ENCODE results near the gene KCNRG. TPM values are rescaled to one million over a fixed set of nuclear protein-coding genes. Genes with fewer than 3 reads are reported as not detected.

The KCNRG gene
- total RNA-seq, 2 donors from 2014 or later, result 0.62 to 1.1 TPM

DNA sequence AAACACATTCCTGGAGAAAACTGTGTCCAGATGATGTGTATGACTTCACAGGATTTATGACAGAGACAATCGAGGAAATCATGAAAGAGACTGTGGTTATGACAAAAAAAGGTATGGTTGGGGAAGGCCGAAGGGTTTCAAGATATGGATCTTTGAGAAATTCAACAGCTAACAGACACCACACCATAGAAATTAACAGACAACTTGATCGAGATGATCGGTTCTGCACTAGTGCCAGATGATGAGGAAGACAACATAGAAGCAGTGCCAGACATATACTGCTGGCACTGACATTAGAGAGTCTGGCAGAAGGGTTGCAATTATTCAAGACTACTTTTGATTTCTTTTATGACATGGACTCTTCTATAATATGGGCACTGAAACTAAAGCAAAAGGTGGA is 37.2 kb downstream of the KCNRG start:
- Histone ChIP-seq H3K27ac (ENCODE audit: low read depth, low read length) (no peak overlapping the region), H3K9ac (ENCODE audit: extremely low read depth, low read length, poor library complexity, severe bottlenecking) (no peak overlapping the region), H3K27me3 (ENCODE audit: control insufficient read depth, insufficient read depth, low read length, poor library complexity, severe bottlenecking) (no peaks in the 10 kb centered on the region), H3K36me3 (ENCODE audit: control insufficient read depth, insufficient read depth, low read length) (peaks cover 28% of the 10 kb centered on the region), H3K9me3 (ENCODE audit: control insufficient read depth, low read length) (no peaks in the 10 kb centered on the region), H3K4me3 (ENCODE audit: low read length) (no peak overlapping the region), H3K4me1 (ENCODE audit: control insufficient read depth, insufficient read depth, low read length) (no peaks in the 10 kb centered on the region)
- Mint-ChIP-seq H3K4me1 (no peaks in the 10 kb centered on the region), H3K36me3 (ENCODE audit: low read depth) (peaks cover 6% of the 10 kb centered on the region), H3K9me3 (peaks cover 2% of the 10 kb centered on the region), H3K27me3 (ENCODE audit: insufficient read depth) (no peaks in the 10 kb centered on the region), H3K27ac (no peak overlapping the region), H3K4me3 (no peak overlapping the region)
- TF ChIP-seq, protein P1, sequence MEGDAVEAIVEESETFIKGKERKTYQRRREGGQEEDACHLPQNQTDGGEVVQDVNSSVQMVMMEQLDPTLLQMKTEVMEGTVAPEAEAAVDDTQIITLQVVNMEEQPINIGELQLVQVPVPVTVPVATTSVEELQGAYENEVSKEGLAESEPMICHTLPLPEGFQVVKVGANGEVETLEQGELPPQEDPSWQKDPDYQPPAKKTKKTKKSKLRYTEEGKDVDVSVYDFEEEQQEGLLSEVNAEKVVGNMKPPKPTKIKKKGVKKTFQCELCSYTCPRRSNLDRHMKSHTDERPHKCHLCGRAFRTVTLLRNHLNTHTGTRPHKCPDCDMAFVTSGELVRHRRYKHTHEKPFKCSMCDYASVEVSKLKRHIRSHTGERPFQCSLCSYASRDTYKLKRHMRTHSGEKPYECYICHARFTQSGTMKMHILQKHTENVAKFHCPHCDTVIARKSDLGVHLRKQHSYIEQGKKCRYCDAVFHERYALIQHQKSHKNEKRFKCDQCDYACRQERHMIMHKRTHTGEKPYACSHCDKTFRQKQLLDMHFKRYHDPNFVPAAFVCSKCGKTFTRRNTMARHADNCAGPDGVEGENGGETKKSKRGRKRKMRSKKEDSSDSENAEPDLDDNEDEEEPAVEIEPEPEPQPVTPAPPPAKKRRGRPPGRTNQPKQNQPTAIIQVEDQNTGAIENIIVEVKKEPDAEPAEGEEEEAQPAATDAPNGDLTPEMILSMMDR (conservative IDR thresholded peaks at IDR 0.05), result no peak
- 94 to 96% methylated on average over 2 to 4 of the region's 4 CpGs for WGBS, 2 experiments (ENCODE audit: insufficient coverage in 1 of 2, insufficient read length in 1 of 2)
- no peak for DNase-seq

DNA sequence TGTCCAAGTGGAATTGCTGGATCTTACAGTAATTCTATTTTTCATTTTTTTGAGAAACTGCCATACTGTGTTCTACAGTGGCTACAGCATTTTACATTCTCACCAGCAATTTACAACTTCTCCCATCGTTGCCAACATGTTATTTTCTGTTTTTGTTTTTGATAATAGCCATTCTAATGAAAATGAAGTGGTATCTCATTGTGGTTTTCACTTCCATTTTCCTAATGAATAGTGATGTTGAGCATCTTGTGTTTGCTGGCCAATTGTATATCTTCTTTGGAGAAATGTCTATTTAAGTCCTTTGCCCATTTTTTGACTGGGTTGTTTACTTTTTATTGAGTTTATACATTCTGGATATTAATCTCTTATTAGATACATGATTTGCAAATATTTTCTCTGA is 38.6 kb downstream of the KCNRG start:
- Mint-ChIP-seq H3K4me3 (no peak overlapping the region), H3K27me3 (ENCODE audit: insufficient read depth) (no peaks in the 10 kb centered on the region), H3K9me3 (peaks cover 2% of the 10 kb centered on the region), H3K27ac (no peak overlapping the region), H3K36me3 (ENCODE audit: low read depth) (peaks cover 8% of the 10 kb centered on the region), H3K4me1 (no peaks in the 10 kb centered on the region)
- H3K4me3 ChIP-seq (ENCODE audit: low read length), result no peak overlapping the region
- TF ChIP-seq, protein P1 (conservative IDR thresholded peaks at IDR 0.05), result no peak
- no peaks in the 10 kb centered on the region for H3K9me3 ChIP-seq (ENCODE audit: control insufficient read depth, low read length)
- peaks cover 33% of the 10 kb centered on the region for H3K36me3 ChIP-seq (ENCODE audit: control insufficient read depth, insufficient read depth, low read length)
- no peak for DNase-seq
- 89% methylated on average over 1 of the region's 1 CpG; no CpG with 5 or more reads in 1 of the 2 experiments for WGBS, 2 experiments (ENCODE audit: insufficient coverage in 1 of 2, insufficient read length in 1 of 2)
- H3K27ac ChIP-seq (ENCODE audit: low read depth, low read length), result no peak overlapping the region
- H3K4me1 ChIP-seq (ENCODE audit: control insufficient read depth, insufficient read depth, low read length), result no peaks in the 10 kb centered on the region
- H3K9ac ChIP-seq (ENCODE audit: extremely low read depth, low read length, poor library complexity, severe bottlenecking), result no peak overlapping the region
- H3K27me3 ChIP-seq (ENCODE audit: control insufficient read depth, insufficient read depth, low read length, poor library complexity, severe bottlenecking), result no peaks in the 10 kb centered on the region

DNA sequence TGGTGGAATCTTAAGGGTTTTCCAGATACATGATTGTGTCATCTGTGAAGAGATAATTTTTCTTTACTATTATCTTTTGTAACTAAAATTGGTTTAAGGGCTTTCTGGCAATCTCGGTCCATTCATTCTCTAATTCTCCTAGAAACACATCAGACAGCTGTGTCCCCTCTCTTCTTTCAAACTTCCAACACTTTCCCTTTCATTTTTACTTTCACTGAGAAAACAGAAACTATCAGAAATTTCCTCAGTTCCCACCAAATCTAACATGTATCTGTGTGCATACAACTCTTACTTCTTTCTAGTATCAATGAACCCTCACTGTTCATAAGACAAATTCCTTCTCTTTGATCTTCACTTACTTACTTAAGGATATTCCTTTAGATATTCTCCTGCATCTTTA is 40.2 kb downstream of the KCNRG start:
- Histone ChIP-seq H3K36me3 (ENCODE audit: control insufficient read depth, insufficient read depth, low read length) (peaks cover 36% of the 10 kb centered on the region), H3K27ac (ENCODE audit: low read depth, low read length) (no peak overlapping the region), H3K9me3 (ENCODE audit: control insufficient read depth, low read length) (no peaks in the 10 kb centered on the region), H3K9ac (ENCODE audit: extremely low read depth, low read length, poor library complexity, severe bottlenecking) (no peak overlapping the region), H3K27me3 (ENCODE audit: control insufficient read depth, insufficient read depth, low read length, poor library complexity, severe bottlenecking) (no peaks in the 10 kb centered on the region), H3K4me3 (ENCODE audit: low read length) (no peak overlapping the region), H3K4me1 (ENCODE audit: control insufficient read depth, insufficient read depth, low read length) (no peaks in the 10 kb centered on the region)
- H3K27me3 Mint-ChIP-seq (ENCODE audit: insufficient read depth), result no peaks in the 10 kb centered on the region
- TF ChIP-seq, protein P1 (conservative IDR thresholded peaks at IDR 0.05), result no peak
- WGBS, 2 experiments (ENCODE audit: insufficient coverage in 1 of 2, insufficient read length in 1 of 2), result 96 to 100% methylated on average over 1 of the region's 1 CpG
- no peak overlapping the region for H3K4me3 Mint-ChIP-seq
- H3K9me3 Mint-ChIP-seq, result peaks cover 2% of the 10 kb centered on the region
- no peak overlapping the region for H3K27ac Mint-ChIP-seq
- no peaks in the 10 kb centered on the region for H3K4me1 Mint-ChIP-seq
- peaks cover 8% of the 10 kb centered on the region for H3K36me3 Mint-ChIP-seq (ENCODE audit: low read depth)
- DNase-seq, result no peak
